DOHH2 (cell line): ENCODE data around the gene CHEK2.

Experiments used
- H3F3A ChIP-seq: fragments of 200-600 bp; sonication (generic), shearing (Covaris generic); 2 replicates; pipeline ENCODE4 v1.6.0; 2016; ENCODE audit warnings: antibody characterized with exemption, mild to moderate bottlenecking; ENCODE audit not compliant: control insufficient read depth, insufficient read depth
- H3K27ac ChIP-seq: fragments of 200-600 bp; sonication (generic); 2 replicates; pipeline ENCODE4 v1.5.1; 2014; ENCODE audit warnings: low read depth, mild to moderate bottlenecking, low read length, moderate library complexity
- H3K27me3 ChIP-seq: fragments of 200-600 bp; sonication (generic); 2 replicates; pipeline ENCODE4 v1.6.1; 2014; ENCODE audit warnings: mild to moderate bottlenecking, low read length, mixed read lengths; ENCODE audit not compliant: control insufficient read depth
- H3K36me3 ChIP-seq: fragments of 200-600 bp; sonication (generic); 2 replicates; pipeline ENCODE4 v1.6.1; 2014; ENCODE audit warnings: mild to moderate bottlenecking, low read length, moderate library complexity, mixed read lengths; ENCODE audit not compliant: control insufficient read depth
- H3K4me1 ChIP-seq: fragments of 200-600 bp; sonication (generic); 2 replicates; pipeline ENCODE4 v1.6.1; 2014; ENCODE audit warnings: mild to moderate bottlenecking, low read length, mixed read lengths; ENCODE audit not compliant: control insufficient read depth
- H3K4me2 ChIP-seq: fragments of 200-600 bp; sonication (generic); 2 replicates; pipeline ENCODE4 v1.6.0; 2014; ENCODE audit warnings: mild to moderate bottlenecking, low read length, moderate library complexity
- H3K4me3 ChIP-seq: fragments of 200-600 bp; sonication (generic); 2 replicates; pipeline ENCODE4 v1.5.1; 2014; ENCODE audit warnings: mild to moderate bottlenecking, low read length, mixed read lengths
- H3K79me2 ChIP-seq: fragments of 200-600 bp; sonication (generic); 2 replicates; pipeline ENCODE4 v1.6.1; 2014; ENCODE audit warnings: mild to moderate bottlenecking, low read length, mixed read lengths; ENCODE audit not compliant: control insufficient read depth
- H3K9me2 ChIP-seq: fragments of 200-600 bp; sonication (generic); replicated peaks from 2 replicates; pipeline ENCODE4 v1.6.1; 2014; ENCODE audit warnings: mild to moderate bottlenecking, low read length, mixed read lengths; ENCODE audit not compliant: control insufficient read depth
- H3K9me3 ChIP-seq: fragments of 200-600 bp; sonication (generic); 2 replicates; pipeline ENCODE4 v1.6.1; 2014; ENCODE audit warnings: antibody characterized with exemption, low read length, mixed read lengths; ENCODE audit not compliant: control insufficient read depth, insufficient read depth
- H4K20me1 ChIP-seq: fragments of 200-600 bp; sonication (generic); 2 replicates; pipeline ENCODE4 v1.6.0; 2014; ENCODE audit warnings: low read depth, mild to moderate bottlenecking, antibody characterized with exemption, low read length, moderate library complexity; ENCODE audit not compliant: control insufficient read depth, insufficient read depth
- EZH2phosphoT487 ChIP-seq: fragments of 200-600 bp; sonication (generic); IDR thresholded peaks from 2 replicates; pipeline ENCODE4 v1.6.1; 2017; ENCODE audit warnings: borderline replicate concordance, mild to moderate bottlenecking, antibody characterized with exemption, low read length, moderate library complexity, mixed read lengths
- TF ChIP-seq, protein P1 (sequence below): fragments of 200-600 bp; sonication (generic); IDR thresholded peaks from one replicate; pipeline ENCODE4 v1.5.1; 2014; ENCODE audit warnings: antibody characterized with exemption, mild to moderate bottlenecking, low read depth, low read length; ENCODE audit not compliant: poor library complexity, severe bottlenecking

Gene CHEK2

DNA sequence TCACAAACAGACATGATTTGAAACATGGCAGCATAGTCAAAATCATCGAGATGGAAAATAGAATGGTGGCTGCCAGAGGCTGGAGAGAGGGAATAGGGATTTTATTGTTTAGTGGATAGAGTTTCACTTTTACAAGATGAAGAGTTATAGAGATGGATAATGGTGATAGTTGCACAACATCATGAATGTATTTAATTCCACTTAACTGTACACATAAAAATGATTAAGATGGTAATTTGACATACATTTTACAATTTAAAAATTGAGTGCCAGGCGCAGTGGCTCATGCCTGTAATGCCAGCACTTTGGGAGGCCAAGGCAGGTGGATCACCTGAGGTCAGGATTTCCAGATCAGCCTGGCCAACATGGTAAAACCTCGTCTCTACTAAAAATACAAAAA, 83.2 kb downstream of the CHEK2 start:
- Histone ChIP-seq H3F3A (no peaks in the 10 kb centered on the region), H4K20me1 (no peaks in the 10 kb centered on the region), H3K27me3 (peaks cover 10% of the 10 kb centered on the region; the same call in 1 of the 2 replicates), H3K79me2 (no peaks in the 10 kb centered on the region), H3K36me3 (no peaks in the 10 kb centered on the region), H3K9me3 (no peaks in the 10 kb centered on the region), H3K4me2 (no peak overlapping the region), H3K9me2 (no peaks in the 10 kb centered on the region), H3K4me1 (no peaks in the 10 kb centered on the region), H3K27ac (no peak overlapping the region), H3K4me3 (no peak overlapping the region)
- TF ChIP-seq, protein P1, sequence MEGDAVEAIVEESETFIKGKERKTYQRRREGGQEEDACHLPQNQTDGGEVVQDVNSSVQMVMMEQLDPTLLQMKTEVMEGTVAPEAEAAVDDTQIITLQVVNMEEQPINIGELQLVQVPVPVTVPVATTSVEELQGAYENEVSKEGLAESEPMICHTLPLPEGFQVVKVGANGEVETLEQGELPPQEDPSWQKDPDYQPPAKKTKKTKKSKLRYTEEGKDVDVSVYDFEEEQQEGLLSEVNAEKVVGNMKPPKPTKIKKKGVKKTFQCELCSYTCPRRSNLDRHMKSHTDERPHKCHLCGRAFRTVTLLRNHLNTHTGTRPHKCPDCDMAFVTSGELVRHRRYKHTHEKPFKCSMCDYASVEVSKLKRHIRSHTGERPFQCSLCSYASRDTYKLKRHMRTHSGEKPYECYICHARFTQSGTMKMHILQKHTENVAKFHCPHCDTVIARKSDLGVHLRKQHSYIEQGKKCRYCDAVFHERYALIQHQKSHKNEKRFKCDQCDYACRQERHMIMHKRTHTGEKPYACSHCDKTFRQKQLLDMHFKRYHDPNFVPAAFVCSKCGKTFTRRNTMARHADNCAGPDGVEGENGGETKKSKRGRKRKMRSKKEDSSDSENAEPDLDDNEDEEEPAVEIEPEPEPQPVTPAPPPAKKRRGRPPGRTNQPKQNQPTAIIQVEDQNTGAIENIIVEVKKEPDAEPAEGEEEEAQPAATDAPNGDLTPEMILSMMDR, result no peak
- TF ChIP-seq EZH2phosphoT487, result no peak

DNA sequence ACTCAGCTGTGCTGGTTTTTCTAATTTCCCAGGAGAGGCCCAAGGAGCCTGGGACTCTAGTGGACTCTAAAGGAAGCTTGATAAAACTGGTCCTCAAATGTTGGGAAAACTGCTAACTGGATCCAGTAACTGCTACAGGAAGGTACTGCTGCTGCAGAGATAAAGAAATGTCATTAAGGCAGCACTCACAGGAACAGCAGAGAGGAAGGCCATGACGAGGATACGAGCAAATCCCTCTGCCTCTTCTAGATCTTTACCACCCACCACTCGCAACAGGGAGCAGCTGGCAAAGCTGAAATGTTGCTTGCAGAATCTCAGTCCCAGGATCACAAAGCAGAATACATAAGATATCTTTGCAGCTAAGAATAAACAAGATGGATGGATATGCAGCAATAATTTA, 85.4 kb downstream of the CHEK2 start:
- TF ChIP-seq, protein P1, result no peak
- TF ChIP-seq EZH2phosphoT487, result no peak
- peaks cover 10% of the 10 kb centered on the region; the same call in 1 of the 2 replicates for H3K27me3 ChIP-seq
- H3K79me2 ChIP-seq, result no peaks in the 10 kb centered on the region
- H3K36me3 ChIP-seq, result no peaks in the 10 kb centered on the region
- no peaks in the 10 kb centered on the region for H3K4me1 ChIP-seq
- no peak overlapping the region for H3K27ac ChIP-seq
- no peaks in the 10 kb centered on the region for H3K9me3 ChIP-seq
- no peak overlapping the region for H3K4me3 ChIP-seq
- no peaks in the 10 kb centered on the region for H3F3A ChIP-seq
- H4K20me1 ChIP-seq, result no peaks in the 10 kb centered on the region
- H3K9me2 ChIP-seq, result no peaks in the 10 kb centered on the region
- H3K4me2 ChIP-seq, result no peak overlapping the region

DNA sequence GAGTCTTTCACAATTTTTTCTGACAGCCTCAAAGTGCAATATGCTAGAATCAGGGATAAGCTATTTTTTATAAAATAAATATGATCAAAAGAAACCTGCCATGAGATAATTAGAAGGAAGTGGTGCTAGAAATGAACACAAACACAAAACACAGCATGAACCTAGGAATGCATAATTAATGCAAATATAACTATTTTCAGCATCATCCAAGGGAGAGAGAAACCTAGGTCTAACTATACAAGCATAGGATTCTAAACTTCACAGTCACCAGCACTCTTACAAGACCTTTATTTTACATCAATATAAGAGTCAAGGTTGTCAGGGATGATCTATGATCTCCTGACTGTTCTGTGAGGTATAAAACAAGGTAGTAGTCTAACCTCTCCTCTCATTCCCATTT, 91.2 kb downstream of the CHEK2 start:
- Histone ChIP-seq H3K79me2 (no peaks in the 10 kb centered on the region), H3K27ac (no peak overlapping the region), H4K20me1 (no peaks in the 10 kb centered on the region), H3K4me1 (no peaks in the 10 kb centered on the region), H3K4me3 (no peak overlapping the region), H3K27me3 (peaks cover 4% of the 10 kb centered on the region; the same call in 1 of the 2 replicates), H3K36me3 (no peaks in the 10 kb centered on the region), H3F3A (no peaks in the 10 kb centered on the region), H3K9me2 (no peaks in the 10 kb centered on the region), H3K4me2 (no peak overlapping the region), H3K9me3 (no peaks in the 10 kb centered on the region)
- TF ChIP-seq, protein P1, result no peak
- no peak for TF ChIP-seq EZH2phosphoT487
